ENCODE results near the gene TUBA1A. TPM values are rescaled to one million over a fixed set of nuclear protein-coding genes. Genes with fewer than 3 reads are reported as not detected.

Gene TUBA1A
- total RNA-seq, 1 donor from 2014 or later = 1,211 TPM

DNA sequence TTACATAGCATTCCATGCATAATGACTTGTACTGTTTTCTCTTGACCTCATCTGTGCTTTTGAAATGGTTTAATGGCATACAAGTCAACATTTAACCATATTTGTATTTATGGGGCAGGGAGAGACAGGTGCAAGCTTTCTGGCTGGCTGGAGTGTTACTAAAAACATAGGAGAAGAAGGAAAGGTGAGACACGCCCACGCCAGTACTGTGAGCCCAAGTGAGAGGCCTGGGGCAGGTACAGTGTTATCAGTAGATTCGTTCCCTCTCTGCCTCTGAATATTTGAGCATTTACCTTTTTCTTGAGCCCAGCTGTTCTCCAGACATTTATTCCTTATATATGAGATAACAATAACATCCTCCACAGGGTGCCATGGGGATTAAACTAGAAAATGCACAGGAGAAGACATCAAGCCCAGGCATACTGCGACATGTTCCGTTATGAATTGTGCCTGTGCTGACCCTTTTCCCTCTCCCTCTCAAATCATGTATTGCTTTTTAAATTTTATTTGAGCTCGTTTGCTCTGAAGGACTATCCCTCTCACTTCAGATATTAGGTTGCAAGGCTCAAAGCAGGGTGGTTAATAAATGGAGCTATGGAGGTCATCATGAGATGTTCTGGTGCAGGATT, 41.4 kb upstream of the TUBA1A start:
- Histone ChIP-seq H3K4me2 (no peak overlapping the region), H3K79me2 (ENCODE audit: low read depth) (no peaks in the 10 kb centered on the region)

DNA sequence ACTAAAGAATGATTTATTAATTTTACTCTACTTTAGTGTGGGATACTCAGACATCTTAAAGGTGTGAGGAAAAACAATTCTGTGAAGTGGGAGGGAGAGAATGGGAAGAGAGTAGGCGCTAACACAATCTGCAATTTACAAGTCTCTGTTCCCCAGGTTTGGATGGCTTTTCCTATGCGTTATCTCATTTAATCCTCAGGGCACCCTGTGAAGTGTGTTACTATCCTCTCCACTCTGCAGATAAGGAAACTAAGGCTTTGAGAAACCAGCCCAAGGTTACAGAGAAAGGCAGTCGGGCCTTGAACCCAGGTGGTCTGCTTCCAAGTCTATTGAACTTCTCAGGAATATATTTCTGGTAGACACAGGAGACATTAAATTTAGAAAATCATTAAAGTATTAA, 39.8 kb upstream of the TUBA1A start:
- no peaks in the 10 kb centered on the region for H3K79me2 ChIP-seq (ENCODE audit: low read depth)

More for the DNA sequence above, 41.4 kb upstream of the TUBA1A start:
- H3K36me3 Mint-ChIP-seq = no peaks in the 10 kb centered on the region
- Histone ChIP-seq H3K27me3 (no peaks in the 10 kb centered on the region), H3K27ac (no peak overlapping the region), H3K9me3 (ENCODE audit: low read depth) (no peaks in the 10 kb centered on the region), H3K9ac (no peak overlapping the region), H3K4me3 (no peak overlapping the region), H3K36me3 (no peaks in the 10 kb centered on the region), H3K4me1 (peaks cover 37% of the 10 kb centered on the region), H3F3A (ENCODE audit: low read depth) (peaks cover 34% of the 10 kb centered on the region), H4K20me1 (ENCODE audit: low read depth) (peaks cover 3% of the 10 kb centered on the region), H2AFZ (replicated peaks) (no peak overlapping the region)
- peaks cover 14% of the 10 kb centered on the region for H3K27me3 Mint-ChIP-seq (ENCODE audit: insufficient read depth, low read depth)
- no peak overlapping the region for H3K27ac Mint-ChIP-seq
- no peaks in the 10 kb centered on the region for H3K9me3 Mint-ChIP-seq
- TF ChIP-seq, protein P1, sequence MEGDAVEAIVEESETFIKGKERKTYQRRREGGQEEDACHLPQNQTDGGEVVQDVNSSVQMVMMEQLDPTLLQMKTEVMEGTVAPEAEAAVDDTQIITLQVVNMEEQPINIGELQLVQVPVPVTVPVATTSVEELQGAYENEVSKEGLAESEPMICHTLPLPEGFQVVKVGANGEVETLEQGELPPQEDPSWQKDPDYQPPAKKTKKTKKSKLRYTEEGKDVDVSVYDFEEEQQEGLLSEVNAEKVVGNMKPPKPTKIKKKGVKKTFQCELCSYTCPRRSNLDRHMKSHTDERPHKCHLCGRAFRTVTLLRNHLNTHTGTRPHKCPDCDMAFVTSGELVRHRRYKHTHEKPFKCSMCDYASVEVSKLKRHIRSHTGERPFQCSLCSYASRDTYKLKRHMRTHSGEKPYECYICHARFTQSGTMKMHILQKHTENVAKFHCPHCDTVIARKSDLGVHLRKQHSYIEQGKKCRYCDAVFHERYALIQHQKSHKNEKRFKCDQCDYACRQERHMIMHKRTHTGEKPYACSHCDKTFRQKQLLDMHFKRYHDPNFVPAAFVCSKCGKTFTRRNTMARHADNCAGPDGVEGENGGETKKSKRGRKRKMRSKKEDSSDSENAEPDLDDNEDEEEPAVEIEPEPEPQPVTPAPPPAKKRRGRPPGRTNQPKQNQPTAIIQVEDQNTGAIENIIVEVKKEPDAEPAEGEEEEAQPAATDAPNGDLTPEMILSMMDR (IDR thresholded peaks at IDR 0.05) = no peak
- TF ChIP-seq EZH2 (IDR thresholded peaks at IDR 0.05) = no peak
- no peak for TF ChIP-seq EZH2phosphoT487 (IDR thresholded peaks at IDR 0.05)
- H3K4me1 Mint-ChIP-seq = peaks cover 75% of the 10 kb centered on the region
- no peak for DNase-seq (ENCODE audit: low spot score)
- no peak overlapping the region for H3K4me3 Mint-ChIP-seq

DNA sequence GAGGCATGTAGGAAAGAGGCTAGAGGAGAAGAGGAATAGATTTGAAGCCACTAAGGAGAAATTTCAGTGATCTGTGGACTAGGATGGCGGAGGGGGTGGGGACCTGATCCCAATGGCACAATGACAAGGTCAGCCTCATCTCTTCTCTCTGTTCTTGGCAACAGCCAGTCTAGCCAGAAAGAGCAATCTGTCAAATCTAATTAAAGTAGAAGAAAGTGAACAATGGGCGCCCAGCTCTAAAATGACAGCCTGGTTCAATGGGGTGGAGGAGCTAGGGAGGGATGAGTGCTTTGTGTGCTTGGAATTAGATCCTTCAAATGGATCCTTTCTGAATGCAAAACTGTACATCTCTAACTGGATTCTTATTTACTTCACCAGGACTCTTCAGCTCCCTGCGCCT, 38.8 kb upstream of the TUBA1A start:
- H3K9me3 ChIP-seq (ENCODE audit: low read depth) = no peaks in the 10 kb centered on the region
- H2AFZ ChIP-seq (replicated peaks) = no peak overlapping the region

More for the DNA sequence above, 39.8 kb upstream of the TUBA1A start:
- no peak overlapping the region for H3K9ac ChIP-seq
- TF ChIP-seq EZH2 (IDR thresholded peaks at IDR 0.05) (no peak), EZH2phosphoT487 (IDR thresholded peaks at IDR 0.05) (no peak)
- TF ChIP-seq, protein P1 (IDR thresholded peaks at IDR 0.05) = no peak
- H3K9me3 ChIP-seq (ENCODE audit: low read depth) = no peaks in the 10 kb centered on the region
- H3K36me3 ChIP-seq = no peaks in the 10 kb centered on the region
- Mint-ChIP-seq H3K27me3 (ENCODE audit: insufficient read depth, low read depth) (peaks cover 14% of the 10 kb centered on the region), H3K4me3 (no peak overlapping the region), H3K4me1 (peaks cover 78% of the 10 kb centered on the region), H3K27ac (no peak overlapping the region), H3K9me3 (no peaks in the 10 kb centered on the region), H3K36me3 (no peaks in the 10 kb centered on the region)
- no peak overlapping the region for H2AFZ ChIP-seq (replicated peaks)
- peaks cover 31% of the 10 kb centered on the region for H3F3A ChIP-seq (ENCODE audit: low read depth)
- H4K20me1 ChIP-seq (ENCODE audit: low read depth) = peaks cover 3% of the 10 kb centered on the region
- no peak overlapping the region for H3K27ac ChIP-seq
- H3K27me3 ChIP-seq = no peaks in the 10 kb centered on the region
- peaks cover 35% of the 10 kb centered on the region for H3K4me1 ChIP-seq
- no peak overlapping the region for H3K4me2 ChIP-seq
- DNase-seq (ENCODE audit: low spot score) = no peak
- H3K4me3 ChIP-seq = no peak overlapping the region

More for the DNA sequence above, 38.8 kb upstream of the TUBA1A start:
- Histone ChIP-seq H3K9ac (no peak overlapping the region), H3K79me2 (ENCODE audit: low read depth) (no peaks in the 10 kb centered on the region), H4K20me1 (ENCODE audit: low read depth) (peaks cover 3% of the 10 kb centered on the region), H3F3A (ENCODE audit: low read depth) (peaks cover 31% of the 10 kb centered on the region), H3K36me3 (no peaks in the 10 kb centered on the region), H3K4me3 (no peak overlapping the region), H3K4me1 (peaks cover 32% of the 10 kb centered on the region), H3K27ac (no peak overlapping the region), H3K4me2 (peak overlapping the region; percentile 37), H3K27me3 (no peaks in the 10 kb centered on the region)
- H3K27ac Mint-ChIP-seq = peak overlapping the region; percentile 98
- no peaks in the 10 kb centered on the region for H3K36me3 Mint-ChIP-seq
- peaks cover 75% of the 10 kb centered on the region for H3K4me1 Mint-ChIP-seq
- H3K4me3 Mint-ChIP-seq = peak overlapping the region; percentile 61
- TF ChIP-seq, protein P1 (IDR thresholded peaks at IDR 0.05) = no peak
- TF ChIP-seq EZH2phosphoT487 (IDR thresholded peaks at IDR 0.05) (no peak), EZH2 (IDR thresholded peaks at IDR 0.05) (no peak)
- peak; percentile 52 for DNase-seq (ENCODE audit: low spot score)
- no peaks in the 10 kb centered on the region for H3K9me3 Mint-ChIP-seq
- peaks cover 16% of the 10 kb centered on the region for H3K27me3 Mint-ChIP-seq (ENCODE audit: insufficient read depth, low read depth)

All from neural progenitor cell (in vitro differentiated cells).